CD8-positive, alpha-beta memory T cell (primary cell): ENCODE measurements around the gene GRAMD4. TPM values are rescaled to one million over a fixed set of nuclear protein-coding genes. Genes with fewer than 3 reads are reported as not detected.
"Not testable (repeated sequence)": the region's sequence is repeated elsewhere in the genome, so short reads cannot be mapped to it uniquely, and the experiment has no call there.

Source experiments
- CTCF ChIA-PET: fragments of 350-600 bp; sonication (Branson Sonifier 250); formaldehyde crosslinking; loops from one replicate; lab custom pipeline; 2021; ENCODE audit warnings: antibody characterized with exemption; lab: Charles Lee
- POLR2A ChIA-PET: fragments of 350-600 bp; sonication (Branson Sonifier 250); formaldehyde crosslinking; loops from one replicate; lab custom pipeline; 2021; ENCODE audit warnings: antibody characterized with exemption; lab: Charles Lee
- DNase-seq, 5 donors: peaks; one replicate each; pipeline versions ENCODE4 v3.0.0 to v3.0.0-alpha.2; 2020 to 2022; ENCODE audit warnings: mixed read lengths in 1 of 5
- H3K27ac ChIP-seq: one replicate; pipeline ENCODE4 v1.7.0; 2013; ENCODE audit warnings: low read depth, mild to moderate bottlenecking, low read length, moderate library complexity
- H3K27me3 ChIP-seq: 2 replicates; pipeline ENCODE4 v1.7.0; 2013; ENCODE audit warnings: low read length, mild to moderate bottlenecking; ENCODE audit not compliant: insufficient read depth, poor library complexity, severe bottlenecking
- H3K36me3 ChIP-seq: 2 replicates; pipeline ENCODE4 v1.7.0; 2013; ENCODE audit warnings: mild to moderate bottlenecking, low read length, moderate library complexity; ENCODE audit not compliant: insufficient read depth
- H3K4me1 ChIP-seq: 2 replicates; pipeline ENCODE4 v1.7.0; 2013; ENCODE audit warnings: mild to moderate bottlenecking, low read length, moderate library complexity; ENCODE audit not compliant: insufficient read depth
- H3K4me3 ChIP-seq: 2 replicates; pipeline ENCODE4 v1.7.0; 2013; ENCODE audit warnings: mild to moderate bottlenecking, low read length
- H3K9me3 ChIP-seq: 2 replicates; pipeline ENCODE4 v1.7.0; 2013; ENCODE audit warnings: mild to moderate bottlenecking, low read length
- H3K27ac Mint-ChIP-seq, 8 donors: one replicate each; pipeline ENCODE4 v1.8.0; 2020 to 2021; ENCODE audit warnings: mixed read lengths in 8 of 8, mild to moderate bottlenecking in 6 of 8, inconsistent platforms in 3 of 8, moderate library complexity in 3 of 8
- H3K27me3 Mint-ChIP-seq, 2 donors: one replicate each; pipeline ENCODE4 v1.8.0; 2020 to 2021; ENCODE audit warnings: mixed read lengths in 2 of 2, mild to moderate bottlenecking in 1 of 2, moderate library complexity in 1 of 2
- H3K36me3 Mint-ChIP-seq, 3 donors: one replicate each; pipeline ENCODE4 v1.8.0; 2020 to 2021; ENCODE audit warnings: mixed read lengths in 3 of 3, inconsistent platforms in 1 of 3, mild to moderate bottlenecking in 1 of 3
- H3K4me1 Mint-ChIP-seq, 3 donors: one replicate each; pipeline ENCODE4 v1.8.0; 2020 to 2021; ENCODE audit warnings: mixed read lengths in 3 of 3, inconsistent platforms in 1 of 3, mild to moderate bottlenecking in 1 of 3
- H3K4me3 Mint-ChIP-seq, 7 donors: one replicate each; pipeline ENCODE4 v1.8.0; 2020 to 2021; ENCODE audit warnings: mixed read lengths in 7 of 7, mild to moderate bottlenecking in 6 of 7, moderate library complexity in 4 of 7, inconsistent platforms in 2 of 7
- H3K9me3 Mint-ChIP-seq, 5 donors: one replicate each; pipeline ENCODE4 v1.8.0; 2020 to 2022; ENCODE audit warnings: mixed read lengths in 5 of 5, mild to moderate bottlenecking in 3 of 5, moderate library complexity in 2 of 5, inconsistent platforms in 1 of 5
- polyA plus RNA-seq: library from polyadenylated mRNA; unstranded; fragments of 300-500 nt; fragmentation: Illumina TruSeq; gene quantifications from one replicate; pipeline ENCODE4 v1.2.3, GENCODE V29; 2021
- total RNA-seq, 2 experiments: library from RNA; stranded (reverse); gene quantifications; one replicate each; pipeline ENCODE4 v1.2.3, GENCODE V29; 2021

GRAMD4 gene
- total and polyA plus RNA-seq, 3 experiments from 2014 or later = 7.6 to 33.0 (median 25.3) TPM

GRCh38 chr22:46629291-46629690 lies 9.1 kb downstream of the GRAMD4 start:
- CTCF ChIA-PET = no interaction called here

GRCh38 chr22:46631113-46631512 lies 10.9 kb downstream of the GRAMD4 start:
- peaks cover 0 to 1% (median 0%) of the 10 kb centered on the region in 5 donors for H3K9me3 Mint-ChIP-seq
- ChIA-PET CTCF (no interaction called here), POLR2A (no interaction called here)
- no peaks in the 10 kb centered on the region for H3K36me3 ChIP-seq
- H3K27ac Mint-ChIP-seq = peak overlapping the region in 1 of 8 donors; percentile 12
- H3K4me3 ChIP-seq = no peak overlapping the region
- no peaks in the 10 kb centered on the region for H3K9me3 ChIP-seq
- H3K36me3 Mint-ChIP-seq = peaks cover 0 to 1% (median 0%) of the 10 kb centered on the region in 3 donors
- H3K4me1 Mint-ChIP-seq = peaks cover 0 to 4% (median 3%) of the 10 kb centered on the region in 3 donors
- H3K4me3 Mint-ChIP-seq = no peak overlapping the region
- no peaks in the 10 kb centered on the region for H3K27me3 Mint-ChIP-seq
- H3K4me1 ChIP-seq = no peaks in the 10 kb centered on the region
- H3K27ac ChIP-seq = no peak overlapping the region
- no peak for DNase-seq
- no peaks in the 10 kb centered on the region for H3K27me3 ChIP-seq

More at GRCh38 chr22:46629291-46629690, 9.1 kb downstream of the GRAMD4 start:
- Histone ChIP-seq H3K9me3 (no peaks in the 10 kb centered on the region), H3K27ac (no peak overlapping the region), H3K36me3 (no peaks in the 10 kb centered on the region), H3K27me3 (no peaks in the 10 kb centered on the region), H3K4me1 (no peaks in the 10 kb centered on the region), H3K4me3 (no peak overlapping the region)
- POLR2A ChIA-PET = no interaction called here
- Mint-ChIP-seq H3K27ac (no peak overlapping the region), H3K4me1 (peaks cover 0 to 3% (median 3%) of the 10 kb centered on the region in 3 donors), H3K27me3 (no peaks in the 10 kb centered on the region), H3K4me3 (no peak overlapping the region), H3K9me3 (peaks cover 0 to 1% (median 0%) of the 10 kb centered on the region in 5 donors), H3K36me3 (peaks cover 0 to 1% (median 0%) of the 10 kb centered on the region in 3 donors)
- no peak for DNase-seq

GRCh38 chr22:46632646-46633249 lies 12.6 kb downstream of the GRAMD4 start:
- Mint-ChIP-seq H3K9me3 (peaks cover 0 to 1% (median 0%) of the 10 kb centered on the region in 5 donors), H3K36me3 (no peaks in the 10 kb centered on the region), H3K27me3 (no peaks in the 10 kb centered on the region), H3K27ac (no peak overlapping the region), H3K4me1 (peaks cover 0 to 4% (median 3%) of the 10 kb centered on the region in 3 donors), H3K4me3 (no peak overlapping the region)
- ChIA-PET POLR2A (no interaction called here), CTCF (no interaction called here)
- no peaks in the 10 kb centered on the region for H3K9me3 ChIP-seq
- no peaks in the 10 kb centered on the region for H3K4me1 ChIP-seq
- H3K27ac ChIP-seq = no peak overlapping the region
- no peaks in the 10 kb centered on the region for H3K27me3 ChIP-seq
- H3K4me3 ChIP-seq = no peak overlapping the region
- H3K36me3 ChIP-seq = no peaks in the 10 kb centered on the region
- no peak for DNase-seq

- no peaks in the 10 kb centered on the region for H3K36me3 ChIP-seq
- peaks cover 0 to 1% (median 0%) of the 10 kb centered on the region in 5 donors for H3K9me3 Mint-ChIP-seq
- no peak overlapping the region for H3K27ac ChIP-seq
- no peak overlapping the region for H3K4me3 Mint-ChIP-seq
- ChIA-PET CTCF (no interaction called here), POLR2A (no interaction called here)
- no peak for DNase-seq
- no peaks in the 10 kb centered on the region for H3K27me3 ChIP-seq
- no peak overlapping the region for H3K4me3 ChIP-seq
- no peak overlapping the region for H3K27ac Mint-ChIP-seq
- H3K27me3 Mint-ChIP-seq = no peaks in the 10 kb centered on the region
- H3K9me3 ChIP-seq = no peaks in the 10 kb centered on the region
- H3K4me1 Mint-ChIP-seq = peaks cover 0 to 4% (median 3%) of the 10 kb centered on the region in 3 donors
- H3K4me1 ChIP-seq = no peaks in the 10 kb centered on the region
- no peaks in the 10 kb centered on the region for H3K36me3 Mint-ChIP-seq
These were observed 13.2 kb downstream of the GRAMD4 start for GRCh38 chr22:46633334-46633890.

- POLR2A ChIA-PET = no interaction called here
These were observed 14.0 kb downstream of the GRAMD4 start for GRCh38 chr22:46634011-46634699.

GRCh38 chr22:46634973-46635685 lies 14.9 kb downstream of the GRAMD4 start:
- H3K4me3 ChIP-seq, H3K27ac Mint-ChIP-seq, H3K27me3 ChIP-seq, H3K4me3 Mint-ChIP-seq, H3K4me1 ChIP-seq, H3K27me3 Mint-ChIP-seq, H3K27ac ChIP-seq, POLR2A ChIA-PET, DNase-seq, H3K36me3 ChIP-seq, H3K36me3 Mint-ChIP-seq, H3K9me3 ChIP-seq, H3K4me1 Mint-ChIP-seq, H3K9me3 Mint-ChIP-seq: not testable (repeated sequence)
- CTCF ChIA-PET = interaction anchor here (0.8 kb wide), 1 partner anchor 12 kb away, joined by 3 read pairs; no protein-coding TSS in a partner anchor

More at GRCh38 chr22:46634011-46634699, 14.0 kb downstream of the GRAMD4 start:
- Histone ChIP-seq H3K36me3 (no peaks in the 10 kb centered on the region), H3K27ac (peak overlapping the region; percentile 9), H3K27me3 (no peaks in the 10 kb centered on the region), H3K4me3 (no peak overlapping the region), H3K9me3 (no peaks in the 10 kb centered on the region), H3K4me1 (no peaks in the 10 kb centered on the region)
- CTCF ChIA-PET = no interaction called here
- Mint-ChIP-seq H3K4me3 (no peak overlapping the region), H3K27ac (peak overlapping the region in 4 of 8 donors; percentile 48 to 83 (median 70)), H3K27me3 (peaks cover 0 to 2% of the 10 kb centered on the region in 2 donors), H3K36me3 (no peaks in the 10 kb centered on the region), H3K9me3 (peaks cover 0 to 1% (median 0%) of the 10 kb centered on the region in 5 donors), H3K4me1 (peaks cover 5 to 8% (median 5%) of the 10 kb centered on the region in 3 donors)
- DNase-seq = no peak

- peaks cover 0 to 2% (median 0%) of the 10 kb centered on the region in 3 donors for H3K36me3 Mint-ChIP-seq
- no peak overlapping the region for H3K4me3 ChIP-seq
- H3K4me3 Mint-ChIP-seq = no peak overlapping the region
These were observed 15.6 kb downstream of the GRAMD4 start for GRCh38 chr22:46635756-46636155.

More at GRCh38 chr22:46635756-46636155, 15.6 kb downstream of the GRAMD4 start:
- Mint-ChIP-seq H3K4me1 (peaks cover 5 to 9% (median 7%) of the 10 kb centered on the region in 3 donors), H3K27me3 (peaks cover 0 to 2% of the 10 kb centered on the region in 2 donors), H3K9me3 (peaks cover 0 to 1% (median 0%) of the 10 kb centered on the region in 5 donors), H3K27ac (no peak overlapping the region)
- no peaks in the 10 kb centered on the region for H3K9me3 ChIP-seq
- H3K27me3 ChIP-seq = no peaks in the 10 kb centered on the region
- H3K4me1 ChIP-seq = no peaks in the 10 kb centered on the region
- H3K27ac ChIP-seq = no peak overlapping the region
- no peaks in the 10 kb centered on the region for H3K36me3 ChIP-seq
- DNase-seq = no peak
- POLR2A ChIA-PET = no interaction called here
- CTCF ChIA-PET = interaction anchor here (0.8 kb wide), 1 partner anchor 12 kb away, joined by 3 read pairs; no protein-coding TSS in a partner anchor
